ENCODE measurements around the gene MTFMT.

DNA sequence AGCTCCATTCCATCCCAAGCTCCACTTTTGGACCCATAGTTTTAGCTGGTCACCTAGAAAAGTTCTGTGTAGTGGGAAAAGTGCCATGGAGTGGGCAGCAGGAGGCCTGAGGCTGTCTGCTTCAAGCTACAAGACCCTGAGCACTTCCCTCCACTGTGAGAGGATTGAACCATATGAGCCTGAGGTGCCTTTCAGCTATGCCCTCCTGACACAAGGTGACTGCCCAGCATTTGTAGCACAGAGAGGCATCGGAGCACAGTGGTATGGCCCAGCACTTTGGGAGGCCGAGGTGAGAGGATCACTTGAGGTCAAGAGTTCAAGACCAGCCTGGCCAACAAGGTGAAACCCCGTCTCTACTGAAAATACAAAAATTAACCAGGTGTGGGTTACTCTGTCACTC is 43.2 kb upstream of the MTFMT start:
- TF ChIP-seq CTCF (conservative IDR thresholded peaks at IDR 0.05 in 1 of 2, IDR thresholded peaks at IDR 0.05 in 1 of 2; ENCODE audit: low read depth in 1 of 2, low read length in 2 of 2) (no peak), EZH2 (IDR thresholded peaks at IDR 0.05; ENCODE audit: low read length, missing control alignments) (no peak)

Measured in fibroblast of lung (primary cell).